Heart right ventricle (tissue), 16 donors: ENCODE results near the gene VKORC1. TPM values are rescaled to one million over a fixed set of nuclear protein-coding genes. Genes with fewer than 3 reads are reported as not detected.

Experiments
- ATAC-seq, 8 donors: fragments of 200-7000 bp; cut with Tn5 transposase; one replicate each; pipeline ENCODE4 v1.9.1; 2020; ENCODE audit warnings: mild to moderate bottlenecking in 8 of 8, moderate library complexity in 8 of 8, moderate number of reproducible peaks in 1 of 8
- DNase-seq, 2 donors: peaks; one replicate each; pipeline ENCODE4 v3.0.0-alpha.2; 2020
- H3K27ac ChIP-seq, 10 donors: fragments of 200-600 bp; sonication (generic) in 2 of 10; one replicate each; pipeline versions ENCODE4 v1.5.0 to v1.8.0; 2020 to 2022; ENCODE audit warnings: mild to moderate bottlenecking in 3 of 10
- H3K27me3 ChIP-seq, 7 donors: fragments of 200-600 bp; one replicate each; pipeline ENCODE4 v1.8.0; 2021 to 2022; ENCODE audit warnings: mild to moderate bottlenecking in 2 of 7
- H3K36me3 ChIP-seq, 9 donors: fragments of 200-600 bp; sonication (generic) in 1 of 9; one replicate each; pipeline versions ENCODE4 v1.5.0 to v1.8.0; 2020 to 2022; ENCODE audit warnings: mild to moderate bottlenecking in 2 of 9
- H3K4me1 ChIP-seq, 9 donors: fragments of 200-600 bp; sonication (generic) in 1 of 9; one replicate each; pipeline versions ENCODE4 v1.5.0 to v1.8.0; 2020 to 2022; ENCODE audit warnings: mild to moderate bottlenecking in 4 of 9
- H3K4me3 ChIP-seq, 10 donors: fragments of 200-600 bp; sonication (generic) in 2 of 10; one replicate each; pipeline versions ENCODE4 v1.5.0 to v1.8.0; 2020 to 2022; ENCODE audit warnings: mild to moderate bottlenecking in 7 of 10, moderate library complexity in 2 of 10
- H3K9me3 ChIP-seq, 11 donors: fragments of 200-600 bp in 10 of 11; sonication (generic) in 2 of 11; one replicate each; pipeline versions ENCODE4 v1.5.0 to v1.8.0; 2013 to 2022; ENCODE audit warnings: mild to moderate bottlenecking in 2 of 11, control low read depth in 1 of 11, moderate library complexity in 1 of 11
- CTCF ChIP-seq, 9 donors: fragments of 200-600 bp; sonication (generic) in 2 of 9; IDR thresholded peaks; one replicate each; pipeline versions ENCODE4 v1.5.0 to v1.8.0; 2021 to 2022; ENCODE audit warnings: antibody characterized with exemption in 9 of 9, mild to moderate bottlenecking in 5 of 9, moderate library complexity in 1 of 9
- WGBS, 2 donors: extraction: QIAGEN DNeasy Blood & Tissue Kit; methylation state at CpG; one replicate each; pipeline ENCODE4 v1.1.7; 2013; ENCODE audit warnings: inconsistent platforms in 1 of 2; 5-methylcytosine and 5-hydroxymethylcytosine counted together
- intact Hi-C, 10 donors: fragments of 100-400 bp; cut with DNase I; formaldehyde crosslinking; loops; one replicate each; pipeline versions ENCODE4 v1.11.1 to v1.14.2; 2022
- polyA plus RNA-seq, 2 donors: library from polyadenylated mRNA; stranded (reverse); fragments of 200-250 nt; gene quantifications; one replicate each; pipeline ENCODE4 v1.2.3, GENCODE V29; 2013
- total RNA-seq, 10 donors: library from RNA; stranded (reverse); fragmentation: NEBNext Ultra II Directional in 3 of 10; extraction: Animal tissue kit (Norgen Biotek cat#: 25700) in 3 of 10; gene quantifications; one replicate each; pipeline versions ENCODE4 v1.2.1 to v1.2.4, GENCODE V29; 2021 to 2023
- donor health status: Arrhythmogenic right ventricular cardiomyopathy.
- donor health status: ischemic (EF 13 %, LVEDD 7.1; RV severe dilation, severe dysfunction).
- donor health status: healthy with polysubstance abuse.
- donor health status: DM: no; HTN: yes; CAD: no.
- donor health status: DM: no; HTN: no; CAD: no.
- donor health status: ischemic (EF 25% LVEDD 6.9; RV normal size, moderate dysfunction).
- donor health status: ischemic (EF 25% LVEDD 5.7; RV mildly dilated, moderate dysfunction).
- donor health status: healthy.
- donor health status: DM: yes; HTN: yes; CAD: no.
- donor health status: Ischemic cardiomyopathy.
- donor health status: ischemic (EF 35%, LVEDD 5.7; RV mildly dilated, moderate dysfunction).
- donor health status: nonischemic (EF 11% LVEDD 7.7; RV severe dilation, severe dysfunction).
- donor health status: DM: yes; HTN: yes; CAD: no.
- donor health status: PGD.
- donor health status: ischemic (EF 29% LVEDD 5.4; RV normal size, mild dysfunction).
- donor health status: nonischemic (EF 23%, LVEDD 6.1; RV moderate dilation, normal function).

Gene VKORC1
- total and polyA plus RNA-seq, 12 donors = 27.0 to 139 (median 34.3) TPM

GRCh38 chr16:31130899-31131298 is 36.3 kb upstream of the VKORC1 start:
- ATAC-seq (no peak), DNase-seq (no peak)
- 75 to 84% methylated on average over 6 of the region's 6 CpGs for WGBS, 2 donors
- H3K36me3 ChIP-seq = peaks cover 0 to 69% (median 47%) of the 10 kb centered on the region in 9 donors
- H3K27me3 ChIP-seq = no peaks in the 10 kb centered on the region
- intact Hi-C loops = no loop called here
- peak overlapping the region in 1 of 10 donors; percentile 97 for H3K27ac ChIP-seq
- H3K9me3 ChIP-seq = no peaks in the 10 kb centered on the region
- H3K4me3 ChIP-seq = no peak overlapping the region
- H3K4me1 ChIP-seq = peaks cover 3 to 63% (median 40%) of the 10 kb centered on the region in 9 donors
- TF ChIP-seq CTCF (IDR thresholded peaks at IDR 0.05) = no peak

- H3K27ac ChIP-seq = peak overlapping the region in 6 of 10 donors; percentile 58 to 97 (median 76)
- ATAC-seq = peak in 1 of 8 donors; percentile 16
- H3K4me1 ChIP-seq = peaks cover 3 to 63% (median 40%) of the 10 kb centered on the region in 9 donors
- peak overlapping the region in 1 of 10 donors; percentile 18 for H3K4me3 ChIP-seq
- no peaks in the 10 kb centered on the region for H3K9me3 ChIP-seq
- TF ChIP-seq CTCF (IDR thresholded peaks at IDR 0.05) = no peak
- H3K36me3 ChIP-seq = peaks cover 0 to 74% (median 47%) of the 10 kb centered on the region in 9 donors
- intact Hi-C loops = no loop called here
- no peaks in the 10 kb centered on the region for H3K27me3 ChIP-seq
- 87 to 94% methylated on average over 10 of the region's 10 CpGs for WGBS, 2 donors
- peak in 1 of 2 donors; percentile 23 for DNase-seq
These were observed 35.8 kb upstream of the VKORC1 start for GRCh38 chr16:31130336-31130891.

- Histone ChIP-seq H3K9me3 (no peaks in the 10 kb centered on the region), H3K27ac (peak overlapping the region; percentile 20 to 97 (median 72)), H3K27me3 (no peaks in the 10 kb centered on the region), H3K4me1 (peaks cover 3 to 57% (median 33%) of the 10 kb centered on the region in 9 donors), H3K36me3 (peaks cover 0 to 81% (median 51%) of the 10 kb centered on the region in 9 donors), H3K4me3 (peak overlapping the region in 1 of 10 donors; percentile 18)
- intact Hi-C loops = no loop called here
- 67 to 68% methylated on average over 29 of the region's 29 CpGs for WGBS, 2 donors
- ATAC-seq = peak in 6 of 8 donors; percentile 21 to 61 (median 38)
- TF ChIP-seq CTCF (IDR thresholded peaks at IDR 0.05) = no peak
- peak in 1 of 2 donors; percentile 52 for DNase-seq
These were observed 35.2 kb upstream of the VKORC1 start for GRCh38 chr16:31129568-31130335.

- ATAC-seq (peak; percentile 48 to 80 (median 66)), DNase-seq (peak in 1 of 2 donors; percentile 26)
- Histone ChIP-seq H3K27ac (peak overlapping the region; percentile 20 to 97 (median 72)), H3K36me3 (peaks cover 0 to 89% (median 59%) of the 10 kb centered on the region in 9 donors), H3K9me3 (no peaks in the 10 kb centered on the region), H3K27me3 (no peaks in the 10 kb centered on the region), H3K4me1 (peaks cover 1 to 49% (median 25%) of the 10 kb centered on the region in 9 donors), H3K4me3 (peak overlapping the region in 1 of 10 donors; percentile 18)
- WGBS, 2 donors = 72 to 77% methylated on average over 14 of the region's 14 CpGs
- no peak for TF ChIP-seq CTCF (IDR thresholded peaks at IDR 0.05)
- intact Hi-C loops = no loop called here
These were observed 34.3 kb upstream of the VKORC1 start for GRCh38 chr16:31128711-31129567.
